Erythroblast (primary cell): ENCODE measurements around the gene BMP7.

ENCODE experiments used
- GATA1 ChIP-seq: IDR thresholded peaks from 2 replicates; pipeline ENCODE4 v1.6.1; 2011; ENCODE audit warnings: low read depth, mild to moderate bottlenecking, control low read depth, low read length, moderate library complexity
- POLR2A ChIP-seq: IDR thresholded peaks from 2 replicates; pipeline ENCODE4 v1.6.1; 2011; ENCODE audit warnings: mild to moderate bottlenecking, low read length

GRCh38 chr20:57256205-57256604, 10.2 kb downstream of the BMP7 start:
- TF ChIP-seq POLR2A (no peak), GATA1 (no peak)
